RWPE2 (cell line): Measurements from ENCODE around the gene CRAMP1.

Experiments used
- ATAC-seq: fragments of 200-7000 bp; cut with Tn5 transposase; 3 replicates; pipeline ENCODE4 v1.9.1; 2021; ENCODE audit warnings: low read depth
- DNase-seq: peaks from one replicate; pipeline ENCODE4 v3.0.0-alpha.2; 2020; ENCODE audit warnings: low spot score
- H3K27ac ChIP-seq: fragments of 450-650 bp; 2 replicates; pipeline ENCODE4 v1.5.1; 2017; ENCODE audit warnings: mild to moderate bottlenecking; ENCODE audit not compliant: poor library complexity, severe bottlenecking
- H3K27me3 ChIP-seq: fragments of 250-450 bp; sonication (Bioruptor Pico); 2 replicates; pipeline ENCODE4 v1.5.1; 2021; ENCODE audit warnings: mild to moderate bottlenecking, moderate library complexity; ENCODE audit not compliant: insufficient read depth, poor library complexity, severe bottlenecking
- H3K36me3 ChIP-seq: fragments of 250-450 bp; sonication (Bioruptor Pico); 2 replicates; pipeline ENCODE4 v1.5.1; 2020; ENCODE audit warnings: low read depth, mild to moderate bottlenecking, moderate library complexity
- H3K4me1 ChIP-seq: fragments of 250-450 bp; sonication (Bioruptor Pico); 2 replicates; pipeline ENCODE4 v1.5.1; 2021; ENCODE audit warnings: mild to moderate bottlenecking, moderate library complexity; ENCODE audit not compliant: insufficient read depth, poor library complexity, severe bottlenecking
- H3K4me3 ChIP-seq: fragments of 250-450 bp; sonication (Bioruptor Pico); 2 replicates; pipeline ENCODE4 v1.5.1; 2021; ENCODE audit warnings: mild to moderate bottlenecking, moderate library complexity; ENCODE audit not compliant: severe bottlenecking
- H3K9me3 ChIP-seq: fragments of 250-450 bp; sonication (Bioruptor Pico); 2 replicates; pipeline ENCODE4 v1.5.1; 2021; ENCODE audit warnings: mild to moderate bottlenecking, moderate library complexity; ENCODE audit not compliant: severe bottlenecking
- CTCF ChIP-seq: fragments of 450-650 bp; IDR thresholded peaks from one replicate; pipeline ENCODE4 v1.5.1; 2017; ENCODE audit warnings: mild to moderate bottlenecking, moderate library complexity; ENCODE audit not compliant: poor library complexity, severe bottlenecking

CRAMP1 gene

GRCh38 chr16:1688807-1689560 is 76.8 kb downstream of the CRAMP1 start:
- Histone ChIP-seq H3K36me3 (peaks cover 87% of the 10 kb centered on the region), H3K9me3 (no peaks in the 10 kb centered on the region), H3K4me3 (no peak overlapping the region), H3K4me1 (peaks cover 71% of the 10 kb centered on the region), H3K27me3 (no peaks in the 10 kb centered on the region), H3K27ac (peak overlapping the region; percentile 99)
- TF ChIP-seq CTCF: no peak
- DNase-seq: peak; percentile 94
- ATAC-seq: peak; percentile 82

- Histone ChIP-seq H3K9me3 (no peaks in the 10 kb centered on the region), H3K27ac (peak overlapping the region; percentile 99), H3K36me3 (peaks cover 87% of the 10 kb centered on the region), H3K4me3 (no peak overlapping the region), H3K27me3 (no peaks in the 10 kb centered on the region), H3K4me1 (peaks cover 66% of the 10 kb centered on the region)
- ATAC-seq: 0 out of 3 replicates have a peak, but pooled peaks have one; percentile 3
- no peak for DNase-seq
- TF ChIP-seq CTCF: no peak
These were observed 77.7 kb downstream of the CRAMP1 start for GRCh38 chr16:1689853-1690252.

GRCh38 chr16:1690810-1691209 is 78.7 kb downstream of the CRAMP1 start:
- no peak overlapping the region for H3K4me3 ChIP-seq
- ATAC-seq (no peak), DNase-seq (no peak)
- peak overlapping the region; percentile 99 for H3K27ac ChIP-seq
- no peaks in the 10 kb centered on the region for H3K27me3 ChIP-seq
- peaks cover 63% of the 10 kb centered on the region for H3K4me1 ChIP-seq
- TF ChIP-seq CTCF: no peak
- no peaks in the 10 kb centered on the region for H3K9me3 ChIP-seq
- peaks cover 87% of the 10 kb centered on the region for H3K36me3 ChIP-seq

- peaks cover 87% of the 10 kb centered on the region for H3K36me3 ChIP-seq
- no peak for ATAC-seq
- TF ChIP-seq CTCF: no peak
- H3K4me3 ChIP-seq: no peak overlapping the region
- peak overlapping the region; percentile 99 for H3K27ac ChIP-seq
- peaks cover 61% of the 10 kb centered on the region for H3K4me1 ChIP-seq
- no peak for DNase-seq
- no peaks in the 10 kb centered on the region for H3K9me3 ChIP-seq
- no peaks in the 10 kb centered on the region for H3K27me3 ChIP-seq
These were observed 79.1 kb downstream of the CRAMP1 start for GRCh38 chr16:1691276-1691675.

- no peaks in the 10 kb centered on the region for H3K9me3 ChIP-seq
- peaks cover 87% of the 10 kb centered on the region for H3K36me3 ChIP-seq
- H3K4me3 ChIP-seq: no peak overlapping the region
- no peaks in the 10 kb centered on the region for H3K27me3 ChIP-seq
- TF ChIP-seq CTCF: peak; percentile 22
- peak; percentile 76 for ATAC-seq
- H3K4me1 ChIP-seq: peaks cover 57% of the 10 kb centered on the region
- peak overlapping the region; percentile 99 for H3K27ac ChIP-seq
- peak; percentile 89 for DNase-seq
These were observed 79.8 kb downstream of the CRAMP1 start for GRCh38 chr16:1691956-1692355.
